Activated CD4-positive, alpha-beta T cell treated with anti-CD3 and anti-CD28 coated beads, Interleukin-2, amount 10 ng/mL, durations not matched to agents 24 days and 14 days (primary cell): Measurements from ENCODE around the gene CRACR2A. TPM values are rescaled to one million over a fixed set of nuclear protein-coding genes. Genes with fewer than 3 reads are reported as not detected.
A peak's percentile ranks its signal among the peaks of the same experiment; 100 is the strongest.

Source experiments
- DNase-seq: peaks from one replicate; pipeline ENCODE4 v3.0.0; 2022
- H3K27ac Mint-ChIP-seq: one replicate; pipeline ENCODE4 v1.8.0; 2022; ENCODE audit warnings: mild to moderate bottlenecking, mixed read lengths
- H3K27me3 Mint-ChIP-seq: one replicate; pipeline ENCODE4 v1.8.0; 2022; ENCODE audit warnings: mixed read lengths
- H3K36me3 Mint-ChIP-seq: one replicate; pipeline ENCODE4 v1.8.0; 2022; ENCODE audit warnings: low read depth, mild to moderate bottlenecking, mixed read lengths
- H3K4me1 Mint-ChIP-seq: one replicate; pipeline ENCODE4 v1.8.0; 2021; ENCODE audit warnings: mixed read lengths
- H3K4me3 Mint-ChIP-seq: one replicate; pipeline ENCODE4 v1.8.0; 2022; ENCODE audit warnings: mild to moderate bottlenecking, moderate library complexity, mixed read lengths
- H3K9me3 Mint-ChIP-seq: one replicate; pipeline ENCODE4 v1.8.0; 2021; ENCODE audit warnings: mixed read lengths
- intact Hi-C: fragments of 100-400 bp; cut with micrococcal nuclease; formaldehyde crosslinking; loops from one replicate; pipeline ENCODE4 v1.15.1; 2023
- total RNA-seq: library from RNA; stranded (reverse); gene quantifications from 2 replicates; pipeline ENCODE4 v1.2.3, GENCODE V29; 2022

CRACR2A gene
- total RNA-seq, 1 donor from 2014 or later, result 27.0 TPM

DNA sequence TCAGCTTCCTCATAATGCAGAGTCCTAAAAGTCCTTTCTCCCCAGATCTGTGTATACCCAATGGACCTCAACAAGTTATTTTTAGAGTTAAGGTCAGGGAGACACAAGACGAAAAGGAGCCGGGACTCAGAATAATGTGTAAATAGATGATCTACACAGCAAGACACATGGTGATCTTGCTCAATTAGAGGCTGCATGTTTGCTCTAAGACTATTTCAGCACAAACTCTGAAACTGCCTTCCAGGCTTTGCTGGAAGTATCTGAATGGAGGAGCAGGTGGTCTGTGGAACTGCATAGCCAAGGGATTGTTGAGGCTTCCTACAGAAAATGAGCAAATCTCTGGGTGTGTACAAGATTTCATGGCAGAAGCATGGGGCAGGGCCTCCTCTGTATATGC is 80.8 kb downstream of the CRACR2A start:
- Mint-ChIP-seq H3K4me3 (no peak overlapping the region), H3K27me3 (no peaks in the 10 kb centered on the region), H3K36me3 (peaks cover 45% of the 10 kb centered on the region), H3K4me1 (peaks cover 15% of the 10 kb centered on the region), H3K9me3 (no peaks in the 10 kb centered on the region), H3K27ac (no peak overlapping the region)
- intact Hi-C loops, result loop anchor here (5.0 kb wide), 1 partner anchor 80 kb away; the partner anchor contains the start of gene CRACR2A
- no peak for DNase-seq

DNA sequence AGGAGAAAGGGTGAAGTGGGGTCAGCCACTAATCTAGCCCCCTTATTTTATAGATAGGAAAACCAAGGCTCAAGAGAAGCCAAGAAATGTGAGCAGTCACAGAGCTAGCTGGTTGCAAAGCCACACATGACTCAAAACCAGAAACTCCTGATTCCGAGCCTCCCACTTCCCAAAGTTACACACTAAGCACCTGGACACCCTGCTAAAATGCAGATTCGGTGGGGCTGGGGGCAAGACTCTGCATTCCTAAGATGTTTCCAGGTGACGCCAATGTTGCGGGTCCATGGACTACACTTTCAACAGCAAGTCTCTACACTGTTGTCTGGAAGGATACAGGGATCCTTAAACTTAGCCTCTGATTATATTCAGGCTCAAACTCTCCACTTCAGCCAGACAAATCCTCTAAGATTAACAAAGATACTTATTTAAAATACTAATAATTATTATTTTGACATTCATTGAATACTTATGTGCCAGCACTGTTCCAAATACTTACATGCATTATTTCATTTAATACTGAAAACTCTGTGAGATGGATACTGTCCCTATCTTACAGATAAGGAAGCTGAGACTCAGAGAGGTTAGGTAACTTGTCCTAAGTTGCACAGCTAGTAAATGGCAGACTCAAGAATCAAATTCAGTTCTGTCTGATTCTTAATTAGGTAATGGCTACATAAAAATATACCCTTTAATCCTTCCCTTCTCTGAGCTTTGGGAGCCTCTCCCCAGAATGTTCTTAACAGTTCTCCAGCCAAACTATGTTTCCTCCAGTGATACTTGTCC is 81.4 kb downstream of the CRACR2A start:
- no peaks in the 10 kb centered on the region for H3K9me3 Mint-ChIP-seq
- H3K4me3 Mint-ChIP-seq, result no peak overlapping the region
- no peaks in the 10 kb centered on the region for H3K27me3 Mint-ChIP-seq
- intact Hi-C loops, result loop anchor here (5.0 kb wide), 1 partner anchor 81 kb away; the partner anchor contains the start of gene CRACR2A
- DNase-seq, result no peak
- H3K27ac Mint-ChIP-seq, result no peak overlapping the region
- H3K4me1 Mint-ChIP-seq, result peaks cover 15% of the 10 kb centered on the region
- peaks cover 48% of the 10 kb centered on the region for H3K36me3 Mint-ChIP-seq

- Mint-ChIP-seq H3K27me3 (no peaks in the 10 kb centered on the region), H3K27ac (no peak overlapping the region)
- intact Hi-C loops, result loop anchor here (5.0 kb wide), 1 partner anchor 82 kb away; the partner anchor contains the start of gene CRACR2A
These were observed 82.8 kb downstream of the CRACR2A start for GRCh38 chr12:3670083-3670620.

DNA sequence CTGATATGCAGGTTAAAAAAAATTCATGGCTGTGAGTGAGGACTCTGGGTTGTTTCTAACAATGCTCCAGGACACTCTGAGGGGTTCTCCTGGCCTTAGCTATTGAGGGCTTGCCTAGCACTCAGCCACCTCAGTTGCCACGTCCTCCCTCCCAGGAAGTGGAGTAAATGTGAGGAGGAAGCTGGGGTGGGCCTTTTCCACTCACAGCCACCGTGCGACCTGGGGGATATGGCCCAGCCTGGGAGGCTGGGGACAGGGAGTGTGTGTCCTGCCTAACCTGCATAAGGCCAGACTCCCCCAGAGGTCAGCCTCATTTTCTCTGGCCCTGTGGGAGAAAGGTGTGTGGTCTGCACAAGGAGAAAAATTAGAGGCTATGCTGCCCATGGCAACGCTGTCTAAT is 83.3 kb downstream of the CRACR2A start:
- H3K36me3 Mint-ChIP-seq, result peaks cover 57% of the 10 kb centered on the region
- no peaks in the 10 kb centered on the region for H3K9me3 Mint-ChIP-seq
- H3K27ac Mint-ChIP-seq, result no peak overlapping the region
- H3K4me1 Mint-ChIP-seq, result peaks cover 15% of the 10 kb centered on the region
- no peak overlapping the region for H3K4me3 Mint-ChIP-seq
- intact Hi-C loops, result no loop called here
- no peak for DNase-seq
- no peaks in the 10 kb centered on the region for H3K27me3 Mint-ChIP-seq

More at GRCh38 chr12:3670083-3670620, 82.8 kb downstream of the CRACR2A start:
- Mint-ChIP-seq H3K4me1 (peaks cover 15% of the 10 kb centered on the region), H3K36me3 (peaks cover 54% of the 10 kb centered on the region), H3K9me3 (no peaks in the 10 kb centered on the region), H3K4me3 (no peak overlapping the region)
- no peak for DNase-seq

DNA sequence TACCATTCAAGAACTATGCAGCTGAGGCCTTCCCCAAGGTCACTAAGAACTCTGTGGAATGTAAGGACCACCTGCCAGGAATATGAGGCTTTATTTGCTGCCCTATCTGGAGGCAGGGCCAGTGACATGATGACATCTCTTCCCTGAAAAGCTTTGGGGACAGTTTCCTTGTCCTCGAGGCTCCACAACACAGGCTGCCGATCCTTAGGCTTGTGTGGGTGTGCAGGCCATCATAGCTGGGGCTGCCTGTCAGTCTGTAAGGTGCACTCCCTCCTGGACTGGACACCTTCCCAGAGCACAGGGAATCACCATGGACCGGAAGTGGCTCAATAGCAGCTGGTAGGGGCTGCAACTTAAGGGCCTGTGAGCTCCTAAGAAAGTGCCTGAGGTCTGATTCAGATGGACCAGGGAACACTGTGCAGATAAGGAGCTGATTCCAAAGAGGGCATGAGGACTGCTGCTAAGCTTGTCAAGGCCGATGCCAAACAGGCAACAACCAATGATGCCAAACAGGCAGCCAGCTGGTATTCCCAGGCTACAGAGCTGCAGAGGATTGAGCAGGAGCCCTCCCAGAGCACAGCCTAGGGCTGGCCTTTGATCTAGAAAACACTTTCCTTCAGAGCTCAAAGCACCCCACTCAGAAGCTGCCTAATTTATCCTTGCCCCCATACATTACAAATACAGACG is 84.3 kb downstream of the CRACR2A start:
- Mint-ChIP-seq H3K4me1 (peaks cover 15% of the 10 kb centered on the region), H3K27ac (no peak overlapping the region), H3K4me3 (no peak overlapping the region), H3K36me3 (peaks cover 56% of the 10 kb centered on the region), H3K27me3 (no peaks in the 10 kb centered on the region), H3K9me3 (no peaks in the 10 kb centered on the region)
- intact Hi-C loops, result no loop called here
- no peak for DNase-seq

DNA sequence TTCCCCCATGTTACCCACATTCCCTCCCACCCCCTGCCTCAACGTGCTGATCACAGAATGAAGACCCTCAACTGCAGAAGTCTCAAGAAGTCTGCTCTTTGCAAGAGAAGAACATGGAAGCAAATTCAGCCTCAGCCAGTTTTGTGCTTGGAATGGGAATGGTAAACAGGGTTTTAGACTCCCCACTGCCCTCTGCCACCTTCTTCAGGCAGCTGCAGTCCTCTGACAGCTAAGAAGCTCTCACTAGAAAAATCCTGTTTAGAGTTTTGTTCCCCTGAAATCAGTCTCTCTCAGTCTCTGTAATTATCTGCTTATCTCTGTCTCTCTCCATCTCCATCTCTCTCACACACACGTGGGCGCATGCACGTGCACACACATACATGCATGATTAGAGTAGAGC is 85.4 kb downstream of the CRACR2A start:
- Mint-ChIP-seq H3K27ac (no peak overlapping the region), H3K4me1 (peaks cover 15% of the 10 kb centered on the region), H3K9me3 (no peaks in the 10 kb centered on the region), H3K27me3 (no peaks in the 10 kb centered on the region), H3K4me3 (no peak overlapping the region), H3K36me3 (peaks cover 50% of the 10 kb centered on the region)
- DNase-seq, result no peak
- intact Hi-C loops, result no loop called here

- intact Hi-C loops, result no loop called here
- DNase-seq, result no peak
- no peak overlapping the region for H3K4me3 Mint-ChIP-seq
- H3K4me1 Mint-ChIP-seq, result peaks cover 15% of the 10 kb centered on the region
- no peak overlapping the region for H3K27ac Mint-ChIP-seq
- H3K36me3 Mint-ChIP-seq, result peaks cover 44% of the 10 kb centered on the region
- H3K27me3 Mint-ChIP-seq, result no peaks in the 10 kb centered on the region
- no peaks in the 10 kb centered on the region for H3K9me3 Mint-ChIP-seq
These were observed 86.5 kb downstream of the CRACR2A start for GRCh38 chr12:3666441-3666840.

GRCh38 chr12:3662521-3662921 is 90.4 kb downstream of the CRACR2A start:
- no peak overlapping the region for H3K4me3 Mint-ChIP-seq
- H3K36me3 Mint-ChIP-seq, result peaks cover 40% of the 10 kb centered on the region
- H3K4me1 Mint-ChIP-seq, result no peaks in the 10 kb centered on the region
- H3K27ac Mint-ChIP-seq, result no peak overlapping the region
- no peak for DNase-seq
- H3K27me3 Mint-ChIP-seq, result no peaks in the 10 kb centered on the region
- intact Hi-C loops, result no loop called here
- H3K9me3 Mint-ChIP-seq, result no peaks in the 10 kb centered on the region

DNA sequence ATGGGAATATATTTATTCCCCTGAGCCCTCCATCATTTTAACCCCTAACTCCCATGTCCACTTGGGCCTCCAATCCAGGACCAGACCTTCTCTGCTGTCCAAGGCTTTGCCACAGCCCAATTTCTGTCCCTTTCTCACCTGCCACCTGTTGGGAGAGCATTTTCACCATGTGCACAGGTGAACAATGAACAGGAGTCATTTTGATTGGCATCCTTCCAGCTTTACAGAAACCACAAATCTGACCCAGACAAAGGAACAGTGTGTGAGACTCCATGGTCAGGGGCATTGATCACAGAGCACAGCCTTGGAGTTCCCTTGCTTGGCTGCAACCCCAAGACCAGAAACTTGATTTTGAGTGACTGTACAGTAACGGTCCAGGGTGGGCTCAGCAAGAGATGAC is 91.9 kb downstream of the CRACR2A start:
- Mint-ChIP-seq H3K9me3 (no peaks in the 10 kb centered on the region), H3K4me3 (no peak overlapping the region), H3K4me1 (no peaks in the 10 kb centered on the region), H3K36me3 (peaks cover 32% of the 10 kb centered on the region), H3K27ac (no peak overlapping the region), H3K27me3 (no peaks in the 10 kb centered on the region)
- DNase-seq, result no peak
- intact Hi-C loops, result no loop called here

DNA sequence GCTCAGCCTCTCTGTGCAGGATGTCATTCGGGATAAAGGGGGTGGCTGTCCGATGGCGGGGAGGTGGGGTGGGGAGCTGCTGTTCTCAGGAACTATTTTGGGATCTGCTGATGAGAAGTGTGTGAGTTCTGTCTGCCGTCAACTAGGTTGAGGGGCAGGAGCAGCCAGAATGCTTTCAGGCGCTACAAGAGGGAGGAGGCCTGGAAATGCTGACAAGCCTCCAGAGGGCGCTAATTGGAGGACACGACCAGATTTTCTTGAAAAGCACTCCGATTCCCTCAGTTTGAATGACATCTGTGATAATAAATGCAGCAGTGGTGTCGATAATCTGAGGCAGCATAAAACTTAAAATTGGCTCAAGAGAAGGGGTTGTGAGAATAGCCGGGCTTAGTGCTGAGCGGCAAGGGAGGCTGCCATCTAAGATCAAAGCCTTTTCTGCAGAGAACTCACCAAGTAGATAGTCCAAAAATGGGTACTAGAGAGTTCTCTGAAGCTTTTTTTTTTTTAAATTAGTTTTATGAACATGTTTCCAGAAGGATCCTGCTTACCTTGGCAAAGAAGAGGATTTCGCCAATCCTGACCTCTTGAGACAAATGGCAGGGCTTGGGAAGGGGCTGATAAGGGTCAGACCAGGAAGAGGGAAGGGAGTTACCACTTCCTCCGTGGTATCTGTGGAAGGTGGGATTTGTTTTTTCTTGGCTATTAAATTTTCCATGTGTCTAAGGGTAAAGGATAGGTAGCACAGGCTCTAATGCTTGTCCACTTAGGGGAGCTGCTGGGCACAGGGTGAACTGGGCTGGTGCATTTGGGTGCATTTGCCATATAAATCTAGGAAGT is 94.4 kb downstream of the CRACR2A start:
- Mint-ChIP-seq H3K4me1 (no peaks in the 10 kb centered on the region), H3K4me3 (no peak overlapping the region), H3K27ac (no peak overlapping the region), H3K36me3 (peaks cover 28% of the 10 kb centered on the region), H3K27me3 (no peaks in the 10 kb centered on the region), H3K9me3 (no peaks in the 10 kb centered on the region)
- intact Hi-C loops, result loop anchor here (1.0 to 5.0 kb wide), 3 partner anchors 94 to 146 kb away; partner anchors contain the start of gene CRACR2A
- DNase-seq, result peak; percentile 78

DNA sequence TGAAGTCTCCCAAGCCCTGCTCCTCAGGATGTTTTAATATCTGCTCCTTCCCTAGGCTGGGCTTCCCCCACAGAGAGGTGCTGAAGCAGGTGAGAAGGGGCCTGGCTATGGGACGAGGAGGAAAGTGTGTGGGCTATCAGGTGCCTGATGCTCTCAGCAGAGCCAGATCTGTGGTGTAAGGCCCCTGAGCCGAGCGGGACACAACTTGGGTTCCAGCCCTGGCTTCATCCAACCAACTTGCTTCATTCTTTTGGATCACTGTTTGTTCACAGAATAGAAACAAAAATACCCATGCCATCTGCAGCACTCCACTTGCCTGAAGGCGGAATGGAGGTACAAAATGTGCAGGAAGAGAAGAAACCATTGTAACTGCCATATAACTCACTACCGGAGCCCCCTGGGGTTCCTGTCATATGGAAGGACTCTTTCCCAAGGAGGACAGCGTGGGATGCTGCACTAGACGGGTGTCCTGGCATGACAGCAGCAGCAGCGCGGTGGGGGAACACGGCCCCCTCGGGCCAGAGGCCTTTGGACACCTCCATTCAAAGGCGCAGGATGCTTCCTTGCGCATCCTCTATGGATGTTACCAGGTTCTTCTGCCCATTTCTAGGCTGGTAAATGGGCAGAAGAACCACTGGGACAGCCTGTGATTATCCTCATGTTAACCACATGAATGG is 95.8 kb downstream of the CRACR2A start:
- DNase-seq, result no peak
- Mint-ChIP-seq H3K36me3 (peaks cover 37% of the 10 kb centered on the region), H3K27ac (no peak overlapping the region), H3K9me3 (no peaks in the 10 kb centered on the region), H3K4me1 (no peaks in the 10 kb centered on the region), H3K4me3 (no peak overlapping the region), H3K27me3 (no peaks in the 10 kb centered on the region)
- intact Hi-C loops, result loop anchor here (5.0 kb wide), 1 partner anchor 95 kb away; the partner anchor contains the start of gene CRACR2A

DNA sequence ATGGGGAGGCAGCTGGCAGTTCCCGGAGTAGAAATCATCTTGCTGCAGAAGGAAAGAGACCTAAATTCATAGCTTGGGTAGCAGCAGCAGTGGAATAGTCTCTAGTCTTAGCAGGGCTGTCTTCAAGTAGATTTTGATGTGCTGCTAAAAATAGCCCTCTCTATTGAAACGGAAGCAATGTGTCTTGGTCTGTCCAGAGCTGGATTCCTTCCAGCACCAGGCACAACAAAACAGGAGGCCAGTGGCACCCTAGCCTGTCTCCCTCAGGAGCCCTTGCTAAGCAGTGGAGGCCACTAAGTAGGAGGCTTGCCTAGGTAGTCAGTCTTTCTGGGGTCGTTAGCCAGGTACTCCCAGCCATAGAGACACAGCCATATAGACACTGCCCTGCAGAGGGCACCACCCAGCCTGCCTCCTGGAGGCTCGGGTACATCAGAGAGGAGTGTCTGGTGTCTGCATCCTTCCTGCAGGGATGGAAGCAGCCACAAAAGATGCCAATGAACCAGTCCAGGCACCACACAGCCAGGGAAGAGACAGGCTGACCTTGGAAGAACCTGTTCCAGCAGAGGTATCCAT is 97.5 kb downstream of the CRACR2A start:
- Mint-ChIP-seq H3K27ac (no peak overlapping the region), H3K4me1 (peaks cover 5% of the 10 kb centered on the region), H3K9me3 (no peaks in the 10 kb centered on the region), H3K27me3 (no peaks in the 10 kb centered on the region), H3K4me3 (no peak overlapping the region), H3K36me3 (peaks cover 37% of the 10 kb centered on the region)
- intact Hi-C loops, result loop anchor here (5.0 kb wide), 1 partner anchor 97 kb away; the partner anchor contains the start of gene CRACR2A
- peak; percentile 72 for DNase-seq
